CMK (cell line): ENCODE data around the gene ZNF646.

Experiments
- DNase-seq: peaks from one replicate; pipeline ENCODE4 v3.0.0-alpha.2; 2010; ENCODE audit warnings: low read depth

Gene ZNF646, protein sequence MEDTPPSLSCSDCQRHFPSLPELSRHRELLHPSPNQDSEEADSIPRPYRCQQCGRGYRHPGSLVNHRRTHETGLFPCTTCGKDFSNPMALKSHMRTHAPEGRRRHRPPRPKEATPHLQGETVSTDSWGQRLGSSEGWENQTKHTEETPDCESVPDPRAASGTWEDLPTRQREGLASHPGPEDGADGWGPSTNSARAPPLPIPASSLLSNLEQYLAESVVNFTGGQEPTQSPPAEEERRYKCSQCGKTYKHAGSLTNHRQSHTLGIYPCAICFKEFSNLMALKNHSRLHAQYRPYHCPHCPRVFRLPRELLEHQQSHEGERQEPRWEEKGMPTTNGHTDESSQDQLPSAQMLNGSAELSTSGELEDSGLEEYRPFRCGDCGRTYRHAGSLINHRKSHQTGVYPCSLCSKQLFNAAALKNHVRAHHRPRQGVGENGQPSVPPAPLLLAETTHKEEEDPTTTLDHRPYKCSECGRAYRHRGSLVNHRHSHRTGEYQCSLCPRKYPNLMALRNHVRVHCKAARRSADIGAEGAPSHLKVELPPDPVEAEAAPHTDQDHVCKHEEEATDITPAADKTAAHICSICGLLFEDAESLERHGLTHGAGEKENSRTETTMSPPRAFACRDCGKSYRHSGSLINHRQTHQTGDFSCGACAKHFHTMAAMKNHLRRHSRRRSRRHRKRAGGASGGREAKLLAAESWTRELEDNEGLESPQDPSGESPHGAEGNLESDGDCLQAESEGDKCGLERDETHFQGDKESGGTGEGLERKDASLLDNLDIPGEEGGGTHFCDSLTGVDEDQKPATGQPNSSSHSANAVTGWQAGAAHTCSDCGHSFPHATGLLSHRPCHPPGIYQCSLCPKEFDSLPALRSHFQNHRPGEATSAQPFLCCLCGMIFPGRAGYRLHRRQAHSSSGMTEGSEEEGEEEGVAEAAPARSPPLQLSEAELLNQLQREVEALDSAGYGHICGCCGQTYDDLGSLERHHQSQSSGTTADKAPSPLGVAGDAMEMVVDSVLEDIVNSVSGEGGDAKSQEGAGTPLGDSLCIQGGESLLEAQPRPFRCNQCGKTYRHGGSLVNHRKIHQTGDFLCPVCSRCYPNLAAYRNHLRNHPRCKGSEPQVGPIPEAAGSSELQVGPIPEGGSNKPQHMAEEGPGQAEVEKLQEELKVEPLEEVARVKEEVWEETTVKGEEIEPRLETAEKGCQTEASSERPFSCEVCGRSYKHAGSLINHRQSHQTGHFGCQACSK (N-terminal part only)

DNA sequence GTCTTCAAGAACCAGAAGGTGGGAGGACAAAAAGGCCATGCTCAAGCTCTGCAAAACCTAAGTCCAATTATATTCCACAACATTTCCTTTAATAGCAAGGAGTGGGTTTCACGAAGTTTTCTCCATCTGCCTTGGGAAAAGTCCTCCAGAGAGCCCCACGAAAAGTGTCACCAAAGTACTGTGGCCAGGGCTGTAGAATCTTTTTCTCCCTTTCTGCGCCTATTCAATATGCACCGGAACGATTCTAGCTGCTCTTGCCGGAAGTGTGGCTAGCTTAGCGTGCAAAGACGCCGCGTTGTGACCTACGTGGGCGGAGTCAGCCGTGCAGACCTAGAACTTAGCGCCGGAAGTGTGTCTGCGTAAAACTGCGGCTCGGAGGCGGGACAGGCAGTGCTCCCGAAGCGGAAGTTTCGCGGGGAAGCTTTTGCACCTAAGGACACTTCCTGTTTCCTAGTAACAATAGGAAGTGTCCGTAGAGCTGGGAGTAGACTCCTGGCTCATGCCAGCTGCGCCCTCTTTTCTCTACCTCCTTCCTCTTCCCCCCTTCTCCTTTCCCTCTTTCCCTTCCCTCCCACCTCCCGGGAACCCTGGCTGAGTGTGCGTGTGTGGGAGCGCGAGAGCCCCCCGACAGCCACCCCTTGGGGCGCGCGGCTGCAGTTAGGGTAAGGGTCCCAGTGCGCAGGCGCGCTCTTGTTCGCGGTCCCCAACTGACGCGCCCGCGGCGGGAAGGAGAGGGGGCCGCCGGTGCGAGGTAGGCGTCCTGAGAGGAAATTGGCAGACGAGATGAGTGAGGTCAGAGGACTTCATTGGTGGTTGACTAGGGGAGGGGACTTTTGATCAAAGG lies at the start of gene ZNF646, which contains the start of gene ZNF668:
Gene ZNF646, plus strand, starts transcription at position 453 of the 844 bp plus-strand sequence. CDS start 1,903 bp downstream, outside the sequence.
Gene ZNF668, minus strand, starts transcription at position 271 of the 844 bp plus-strand sequence. CDS start 9,781 bp downstream, outside the sequence.
- peak; percentile 99 for DNase-seq

DNA sequence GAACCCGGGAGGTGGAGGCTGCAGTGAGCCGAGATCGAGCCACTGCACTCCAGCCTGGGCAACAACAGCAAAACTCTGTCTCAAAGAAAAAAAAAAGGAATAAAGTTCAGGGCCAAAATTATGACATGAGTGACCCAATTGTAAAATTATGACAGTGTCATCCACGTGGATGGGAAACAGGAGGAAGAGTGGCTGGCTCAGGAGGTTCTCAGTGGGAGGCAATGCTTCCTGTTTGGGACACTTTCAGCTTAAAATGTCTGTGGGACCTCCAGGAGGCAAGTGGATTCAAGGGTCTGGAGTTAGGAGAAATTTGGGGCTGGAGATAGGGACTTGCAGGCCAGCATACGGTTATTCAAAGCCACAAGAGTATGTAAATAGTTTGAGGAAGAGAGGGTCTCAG lies 48.9 kb upstream of the ZNF646 start:
- DNase-seq, result no peak

DNA sequence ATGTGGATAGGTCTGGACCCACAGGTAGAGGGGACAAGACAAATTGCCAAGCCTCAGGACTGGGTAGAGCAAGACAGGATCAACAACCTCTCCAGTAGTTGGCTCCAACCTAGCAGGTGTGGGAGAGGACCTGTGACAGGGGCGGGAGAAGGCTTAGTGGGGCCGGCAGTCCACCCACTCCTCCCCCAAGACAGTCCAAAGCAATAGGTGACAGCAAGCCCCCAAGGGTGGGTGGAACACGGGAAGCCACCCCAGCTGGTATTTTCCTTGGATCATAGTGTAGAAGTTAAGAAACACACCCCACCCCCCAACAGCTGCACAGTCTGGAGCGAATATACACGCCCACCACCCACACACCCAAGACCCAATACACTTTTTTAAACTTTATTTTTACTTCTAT lies 45.0 kb upstream of the ZNF646 start:
- no peak for DNase-seq

DNA sequence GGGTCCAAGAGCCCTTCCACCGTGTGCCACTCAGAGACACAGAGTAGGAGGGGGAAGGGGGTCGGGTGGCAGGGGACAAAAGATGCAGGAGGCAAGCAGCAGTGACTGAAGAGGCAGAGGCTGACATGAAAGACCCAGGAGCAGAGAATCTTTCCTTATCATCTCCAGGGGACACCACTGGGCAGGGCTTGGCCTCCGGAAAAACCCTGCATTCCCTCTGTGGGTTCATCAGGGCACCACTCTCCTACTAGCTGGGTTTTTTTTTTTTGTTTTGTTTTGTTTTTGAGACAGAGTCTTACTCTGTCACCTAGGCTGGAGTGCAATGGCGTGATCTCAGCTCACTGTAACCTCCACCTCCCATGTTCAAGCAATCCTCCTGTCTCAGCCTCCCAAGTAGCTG lies 42.9 kb upstream of the ZNF646 start:
- no peak for DNase-seq

DNA sequence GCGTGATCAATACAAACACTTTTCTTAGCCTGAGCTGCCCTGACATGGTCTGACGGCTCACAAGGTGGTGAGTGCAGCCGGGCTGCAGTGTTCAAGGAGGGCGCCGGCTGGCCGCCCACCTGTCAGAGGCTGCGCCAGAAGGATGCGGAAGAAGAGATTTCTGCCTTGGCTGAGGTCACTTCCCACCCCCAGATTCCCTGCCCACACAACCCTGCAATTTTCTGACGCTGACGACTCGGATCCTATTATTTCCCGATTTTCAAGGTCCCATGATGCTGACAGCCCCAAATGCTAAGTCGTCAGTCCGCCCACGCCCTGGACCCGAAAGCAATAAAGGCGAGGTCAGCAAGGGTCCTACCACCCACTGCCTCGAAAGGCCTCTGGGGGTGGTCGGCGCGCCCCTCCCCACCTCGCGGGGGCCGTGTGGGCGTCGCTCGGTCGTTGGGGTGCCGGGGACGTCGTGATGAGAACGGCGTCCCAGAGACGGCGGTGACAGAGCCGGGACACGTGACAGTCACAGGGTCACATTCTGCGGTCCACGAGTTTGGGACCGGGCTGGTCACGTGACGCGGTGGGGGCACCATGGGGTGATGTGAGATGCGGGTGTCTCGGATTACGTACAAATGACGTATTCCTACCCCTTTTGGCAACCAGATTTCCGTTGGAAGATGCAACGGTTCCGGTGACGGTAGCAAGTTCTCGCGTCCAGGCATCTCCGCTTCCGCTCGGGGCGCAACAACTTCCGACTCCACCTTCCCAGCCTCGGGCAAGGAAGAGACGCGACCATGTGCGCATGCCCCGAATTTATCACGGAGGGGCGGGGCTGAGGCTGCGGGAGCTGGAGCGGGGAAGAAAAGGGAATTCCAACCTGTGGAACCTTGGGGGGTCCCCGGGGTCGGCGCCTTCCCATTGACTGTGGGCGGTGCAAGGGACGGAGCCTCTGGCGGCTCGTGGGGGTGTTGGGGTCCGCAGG lies 41.2 kb upstream of the ZNF646 start, which contains the start of gene STX4:
Gene STX4, plus strand, starts transcription at position 823 of the 973 bp plus-strand sequence. CDS start 248 bp downstream, outside the sequence.
- DNase-seq, result peak; percentile 99

DNA sequence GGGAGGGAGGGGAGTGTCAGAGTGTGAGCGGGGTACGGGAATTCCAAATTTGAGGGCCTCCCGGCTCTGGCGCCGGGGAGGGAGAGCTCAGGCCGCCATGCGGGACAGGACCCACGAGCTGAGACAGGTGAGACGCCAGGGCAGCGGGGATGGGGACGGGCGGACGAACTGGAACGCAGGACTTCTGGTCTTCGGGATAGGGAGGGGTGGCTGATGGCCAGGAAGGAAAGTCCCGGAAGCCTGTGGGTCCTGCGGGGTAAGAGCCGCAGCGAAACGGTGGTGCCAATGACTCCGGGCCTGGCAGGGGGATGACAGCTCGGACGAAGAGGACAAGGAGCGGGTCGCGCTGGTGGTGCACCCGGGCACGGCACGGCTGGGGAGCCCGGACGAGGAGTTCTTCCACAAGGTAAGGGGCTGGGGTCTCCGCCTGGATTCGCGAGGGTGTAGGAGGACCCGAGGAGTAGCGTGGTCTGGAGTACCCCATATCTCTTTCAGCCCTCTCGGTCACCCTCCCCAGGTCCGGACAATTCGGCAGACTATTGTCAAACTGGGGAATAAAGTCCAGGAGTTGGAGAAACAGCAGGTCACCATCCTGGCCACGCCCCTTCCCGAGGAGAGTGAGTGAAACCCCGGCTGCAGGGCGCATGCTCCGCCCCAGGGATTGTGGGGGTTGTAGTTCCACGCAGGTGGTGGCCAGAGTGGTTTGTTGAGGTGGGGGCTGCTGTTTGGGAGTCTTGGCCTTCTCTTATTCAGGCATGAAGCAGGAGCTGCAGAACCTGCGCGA lies 40.3 kb upstream of the ZNF646 start:
- DNase-seq, result peak; percentile 64

DNA sequence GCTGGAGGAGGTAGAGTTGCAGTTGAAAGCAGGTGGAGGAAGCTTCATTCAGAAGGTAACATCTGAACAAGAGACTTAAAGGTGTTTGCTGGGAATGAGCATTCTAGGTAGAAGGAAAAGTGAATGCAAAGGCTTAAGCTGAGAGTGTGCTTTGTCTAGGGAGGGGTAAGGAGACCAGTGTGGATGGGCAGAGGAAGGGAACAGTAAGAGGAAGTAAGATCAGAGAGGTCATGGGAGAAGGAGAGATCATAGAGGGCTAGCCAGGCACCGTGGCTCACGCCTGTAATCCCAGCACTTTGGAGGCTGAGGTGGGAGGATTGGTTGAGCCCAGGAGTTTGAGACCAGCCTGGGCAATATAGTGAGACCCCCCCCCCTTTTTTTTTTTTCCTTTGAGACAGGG lies 37.5 kb upstream of the ZNF646 start:
- no peak for DNase-seq

DNA sequence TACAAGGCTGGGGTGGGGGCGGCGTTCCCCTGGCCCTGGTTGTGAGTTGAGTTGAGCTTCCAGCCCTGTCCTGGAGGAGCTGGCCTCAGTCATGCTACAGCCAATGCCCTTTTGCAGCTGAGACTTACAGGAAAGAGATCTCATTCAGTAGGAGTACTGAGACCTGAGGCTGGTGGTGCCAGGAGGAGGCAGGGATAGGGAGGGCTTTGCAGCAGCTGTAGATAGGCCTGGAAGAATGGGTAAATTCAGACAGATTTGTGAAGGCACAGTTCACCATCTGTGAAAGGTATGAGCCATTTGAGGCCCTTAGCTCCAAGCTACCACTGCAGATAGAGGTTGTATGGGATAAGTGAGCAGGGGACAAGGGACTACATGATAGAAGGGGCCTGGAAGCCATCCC lies 35.2 kb upstream of the ZNF646 start:
- no peak for DNase-seq

DNA sequence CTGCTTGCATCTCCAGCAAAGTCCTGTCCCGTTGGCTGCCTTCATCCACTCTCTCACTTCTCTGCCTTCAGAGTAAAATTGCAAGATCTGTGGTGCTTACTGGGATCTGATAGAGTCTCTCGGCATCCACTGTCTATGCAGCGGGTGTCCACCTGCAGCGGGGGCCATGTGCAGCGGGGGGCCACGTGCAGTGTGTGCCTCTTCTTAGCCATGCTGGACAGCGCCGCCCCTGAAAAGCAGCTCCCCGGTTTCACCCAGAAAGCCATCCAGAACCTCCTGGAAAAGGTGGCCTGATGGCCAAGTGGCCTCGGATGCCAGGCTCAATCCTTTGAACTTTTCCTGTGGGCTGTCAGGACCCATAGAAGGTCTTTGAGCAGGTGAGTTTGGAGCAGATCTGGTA lies 31.4 kb upstream of the ZNF646 start:
- no peak for DNase-seq

DNA sequence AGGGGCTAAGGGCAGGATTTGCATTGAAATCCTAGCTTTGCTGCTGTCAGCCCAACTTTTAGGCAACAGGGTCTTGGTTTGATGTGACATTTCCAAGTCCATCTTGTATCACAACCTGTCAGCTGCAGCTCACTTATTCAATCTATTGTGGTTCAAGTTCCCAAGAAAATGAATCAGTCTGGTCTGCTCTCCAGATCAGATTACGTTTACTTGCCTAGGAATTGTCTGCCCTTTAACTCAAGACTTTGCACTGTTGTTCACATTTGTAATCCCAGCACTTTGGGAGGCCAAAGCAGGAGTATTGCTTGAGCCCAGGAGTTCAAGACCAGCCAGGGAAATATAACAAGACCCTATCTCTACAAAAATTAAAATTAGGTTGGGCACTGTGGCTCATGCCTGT lies 30.9 kb upstream of the ZNF646 start:
- no peak for DNase-seq

DNA sequence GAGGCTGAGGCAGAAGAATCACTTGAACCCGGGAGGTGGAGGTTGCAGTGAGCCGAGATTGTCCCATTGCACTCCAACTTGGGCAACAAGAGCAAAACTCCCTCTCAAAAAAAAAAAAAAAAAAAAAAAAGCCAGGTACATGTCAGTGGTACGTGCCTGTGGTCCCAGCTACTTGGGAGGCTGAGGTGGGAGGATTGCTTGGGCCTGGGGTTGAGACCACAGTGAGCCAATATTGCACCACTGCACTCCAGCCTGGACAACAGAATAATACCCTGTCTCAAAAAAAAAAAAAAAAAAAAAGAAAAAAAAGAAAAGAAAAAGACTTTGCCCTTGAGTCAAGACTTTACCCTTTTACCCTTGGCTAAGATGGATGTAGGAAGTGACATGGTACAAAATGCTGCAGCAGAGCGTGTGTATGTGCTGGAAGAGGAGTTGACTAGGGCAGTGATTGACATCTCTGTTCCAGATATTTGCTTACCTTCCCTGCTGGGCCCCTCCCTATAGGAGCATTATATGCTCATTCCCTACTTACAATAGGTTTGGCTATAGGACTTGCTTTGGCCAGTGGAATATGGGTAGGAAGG lies 30.2 kb upstream of the ZNF646 start:
- no peak for DNase-seq

DNA sequence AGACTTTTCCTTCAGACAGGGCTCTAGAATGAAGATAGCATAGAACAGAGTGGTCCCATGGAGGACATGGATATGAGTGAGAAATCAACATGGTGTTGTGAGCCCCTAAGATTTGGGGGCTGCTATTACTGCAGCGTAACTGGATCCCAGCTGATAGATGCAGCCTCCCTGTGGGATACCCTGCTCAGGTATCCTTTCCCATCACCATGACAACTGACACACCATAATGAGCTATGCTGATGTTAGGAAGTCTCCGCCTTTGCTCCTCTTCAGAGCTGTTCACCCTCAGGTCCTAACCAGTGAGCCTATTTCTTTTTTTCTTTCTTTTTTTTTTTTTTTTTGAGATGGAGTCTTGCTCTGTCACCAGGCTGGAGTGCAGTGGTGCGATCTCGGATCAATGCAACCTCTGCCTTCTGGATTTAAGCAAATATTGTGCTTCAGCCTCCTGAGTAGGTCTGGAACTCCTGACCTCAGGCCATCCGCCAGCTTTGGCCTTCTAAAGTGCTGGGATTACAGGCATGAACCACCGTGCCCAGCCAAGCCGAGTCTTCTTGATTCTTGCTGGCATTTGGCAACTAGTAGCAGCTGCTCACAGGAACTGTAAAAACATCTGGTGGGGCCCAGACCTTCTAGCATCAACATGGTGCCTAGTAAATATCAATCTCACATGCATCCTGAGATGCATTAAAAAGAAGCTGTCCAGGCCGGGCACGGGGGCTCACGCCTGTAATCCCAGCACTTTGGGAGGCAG lies 23.8 kb upstream of the ZNF646 start:
- no peak for DNase-seq

DNA sequence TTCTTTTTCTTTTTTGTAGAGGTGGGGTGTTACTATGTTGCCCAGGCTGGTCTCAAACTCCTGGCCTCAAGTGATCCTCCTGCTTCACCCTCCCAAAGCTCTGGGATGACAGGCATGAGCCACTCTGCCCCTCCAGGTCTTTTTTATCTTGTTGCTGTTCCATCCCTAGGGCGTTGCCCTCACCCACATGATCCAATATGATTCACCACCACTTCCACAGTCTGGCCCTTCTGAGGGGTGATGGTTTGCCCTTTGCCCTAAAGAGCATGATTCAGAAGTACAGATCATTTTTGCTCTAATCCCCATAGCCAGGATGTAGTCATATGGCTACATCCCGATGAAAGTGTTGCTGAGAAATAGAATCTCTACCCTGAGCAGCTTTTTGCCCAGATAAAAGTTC lies 22.1 kb upstream of the ZNF646 start:
- no peak for DNase-seq

DNA sequence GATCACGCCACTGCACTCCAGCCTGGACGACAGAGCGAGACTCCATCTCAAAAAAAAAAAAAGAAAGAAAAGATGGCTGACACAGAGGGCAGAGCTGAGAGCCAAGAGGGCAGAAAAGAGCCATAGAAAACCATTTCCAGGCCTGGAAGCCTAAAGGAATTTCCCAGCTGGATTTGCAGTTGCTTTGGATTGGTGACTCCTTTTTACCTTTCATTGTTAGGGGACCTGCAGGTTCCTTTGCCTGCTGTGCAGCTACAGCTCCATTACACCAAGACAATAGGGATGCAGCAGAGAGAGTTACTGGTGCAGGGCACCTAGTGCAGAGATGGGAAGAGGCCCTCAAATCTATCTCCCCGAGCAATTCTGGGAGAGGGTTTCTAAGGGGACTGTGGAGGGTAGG lies 18.6 kb upstream of the ZNF646 start:
- DNase-seq, result no peak

DNA sequence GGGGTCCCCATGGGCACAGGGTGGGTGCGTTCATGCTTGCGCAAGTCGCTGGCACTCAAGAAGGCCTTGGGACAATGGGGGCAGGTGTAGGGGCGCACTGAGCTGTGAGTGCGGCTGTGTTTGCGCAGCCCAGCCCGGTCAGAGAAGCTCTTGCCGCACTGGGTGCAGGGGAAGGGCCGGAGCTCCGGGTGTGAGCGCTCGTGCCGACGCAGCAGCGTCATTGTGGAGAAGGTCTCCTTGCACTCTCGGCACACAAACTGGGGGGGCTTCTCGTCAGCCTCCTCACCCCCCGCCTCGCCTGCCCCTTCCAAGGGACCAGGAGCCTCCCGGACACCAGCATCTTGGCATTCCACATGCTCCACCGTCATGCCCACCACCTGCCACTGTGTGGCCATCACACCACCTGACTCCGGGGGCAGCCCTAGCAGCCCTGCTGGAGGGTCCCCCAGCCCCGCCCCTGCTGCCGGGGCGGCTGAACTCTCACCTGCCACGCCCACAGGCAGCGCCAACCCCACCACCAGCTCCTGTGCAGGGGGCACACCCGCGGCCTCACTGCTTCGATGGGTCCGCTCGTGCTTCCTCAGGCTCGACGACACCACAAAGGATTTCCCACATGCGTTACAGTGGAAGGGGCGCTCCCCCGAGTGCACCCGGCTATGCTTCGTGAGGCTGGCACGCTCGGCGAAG lies 13.0 kb upstream of the ZNF646 start:
- DNase-seq, result no peak

DNA sequence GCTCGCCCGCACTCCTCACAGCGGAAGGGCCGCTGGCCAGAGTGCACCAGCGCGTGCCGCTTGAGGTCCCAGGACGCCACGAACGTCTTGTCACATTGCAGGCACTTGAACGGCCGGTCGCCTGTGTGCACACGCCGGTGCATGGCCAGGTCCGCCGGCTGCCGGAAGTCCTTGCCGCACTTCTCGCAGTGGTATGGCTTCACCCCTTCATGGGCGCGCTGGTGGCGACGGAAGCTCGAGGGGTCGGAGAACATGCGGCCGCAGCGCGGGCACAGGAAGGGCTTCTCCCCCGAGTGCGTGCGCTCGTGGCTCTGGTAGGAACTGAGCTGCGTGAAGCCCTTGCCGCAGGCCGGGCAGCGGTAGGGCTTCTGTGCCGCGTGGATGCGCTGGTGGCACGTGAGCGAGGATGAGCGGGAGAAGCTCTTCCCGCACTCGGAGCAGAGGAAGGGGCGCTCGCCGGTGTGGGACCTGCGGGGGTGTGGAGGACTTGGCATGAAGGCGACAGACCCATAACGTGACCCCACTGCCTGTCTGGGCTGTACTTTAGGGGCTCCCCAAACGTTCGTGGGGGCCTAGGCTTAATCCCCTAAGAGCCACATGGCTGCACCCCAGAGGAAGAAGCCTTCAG lies 12.3 kb upstream of the ZNF646 start:
- DNase-seq, result no peak

DNA sequence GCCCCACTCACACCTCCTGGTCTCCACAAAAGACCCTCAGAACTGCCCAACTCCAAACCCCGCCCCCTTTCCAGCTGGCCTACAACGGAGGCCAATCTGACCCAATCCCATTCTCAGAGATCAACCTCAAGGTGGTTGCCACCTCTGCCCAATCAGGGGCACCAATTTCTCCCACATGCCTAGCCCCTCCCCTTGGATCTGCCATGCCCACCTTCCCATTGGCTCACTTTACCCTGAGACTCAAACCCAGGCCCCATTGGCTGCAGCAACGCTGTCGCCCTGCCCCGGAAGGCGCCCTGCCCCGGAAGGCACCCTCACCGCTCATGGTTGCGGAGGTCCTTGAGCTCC lies 10.8 kb upstream of the ZNF646 start:
- no peak for DNase-seq
